Karpas-422 (cell line): ENCODE measurements around the gene MEIKIN. TPM values are rescaled to one million over a fixed set of nuclear protein-coding genes. Genes with fewer than 3 reads are reported as not detected.

Experiments
- DNase-seq: peaks from one replicate; pipeline ENCODE4 v3.0.0-alpha.2; 2015
- H2AFZ ChIP-seq: fragments of 200-600 bp; sonication (generic); 2 replicates; pipeline ENCODE4 v1.6.1; 2014; ENCODE audit warnings: antibody characterized with exemption, low read length, mixed read lengths
- H3K27ac ChIP-seq: fragments of 200-600 bp; sonication (generic); 2 replicates; pipeline ENCODE4 v1.5.1; 2014; ENCODE audit warnings: mild to moderate bottlenecking, low read length, moderate library complexity
- H3K27me3 ChIP-seq: fragments of 200-600 bp; sonication (generic); 2 replicates; pipeline ENCODE4 v1.6.1; 2014; ENCODE audit warnings: low read length, mixed read lengths
- H3K36me3 ChIP-seq: fragments of 200-600 bp; sonication (generic); 2 replicates; pipeline ENCODE4 v1.6.1; 2014; ENCODE audit warnings: low read length, mixed read lengths; ENCODE audit not compliant: insufficient read depth
- H3K4me1 ChIP-seq: fragments of 200-600 bp; sonication (generic); 2 replicates; pipeline ENCODE4 v1.6.1; 2014; ENCODE audit warnings: mild to moderate bottlenecking, low read length, mixed read lengths
- H3K4me2 ChIP-seq: fragments of 200-600 bp; sonication (generic); 2 replicates; pipeline ENCODE4 v1.6.1; 2014; ENCODE audit warnings: low read length, low read depth, mild to moderate bottlenecking; ENCODE audit not compliant: poor library complexity, severe bottlenecking
- H3K4me3 ChIP-seq: fragments of 200-600 bp; sonication (generic); 2 replicates; pipeline ENCODE4 v1.5.1; 2014; ENCODE audit warnings: mild to moderate bottlenecking, antibody characterized with exemption, low read length, mixed read lengths
- H3K79me2 ChIP-seq: fragments of 200-600 bp; sonication (generic); 2 replicates; pipeline ENCODE4 v1.6.1; 2014; ENCODE audit warnings: mild to moderate bottlenecking, low read length, mixed read lengths
- H3K9ac ChIP-seq: fragments of 200-600 bp; sonication (generic); 2 replicates; pipeline ENCODE4 v1.6.0; 2014; ENCODE audit warnings: low read length
- H3K9me2 ChIP-seq: fragments of 200-600 bp; sonication (generic), shearing (Covaris generic); replicated peaks from 2 replicates; pipeline ENCODE4 v1.6.0; 2014; ENCODE audit warnings: mild to moderate bottlenecking, low read length, moderate library complexity; ENCODE audit not compliant: insufficient read depth
- H3K9me3 ChIP-seq: fragments of 300-700, 200-600 bp; sonication (generic); 2 replicates; pipeline ENCODE4 v1.6.1; 2014; ENCODE audit warnings: low read length, mixed read lengths
- H4K20me1 ChIP-seq: fragments of 200-600 bp; sonication (generic); 2 replicates; pipeline ENCODE4 v1.6.1; 2014; ENCODE audit warnings: mild to moderate bottlenecking, antibody characterized with exemption, low read length, low read depth; ENCODE audit not compliant: insufficient read depth
- total RNA-seq: library from RNA; depleted of rRNA; stranded (reverse); fragments of >200 nt; shearing (Covaris generic); gene quantifications from 2 replicates; pipeline ENCODE4 v1.2.3, GENCODE V29; 2014; ENCODE audit warnings: low replicate concordance

The MEIKIN gene
- total RNA-seq, 1 experiment from 2014 or later: not detected

- no peaks in the 10 kb centered on the region for H3K36me3 ChIP-seq
- no peak overlapping the region for H2AFZ ChIP-seq
- H3K4me3 ChIP-seq: no peak overlapping the region
- H3K9me2 ChIP-seq: no peaks in the 10 kb centered on the region
- no peaks in the 10 kb centered on the region for H3K27me3 ChIP-seq
- no peaks in the 10 kb centered on the region for H3K4me1 ChIP-seq
- no peak for DNase-seq
- H4K20me1 ChIP-seq: no peaks in the 10 kb centered on the region
- no peaks in the 10 kb centered on the region for H3K9me3 ChIP-seq
- H3K79me2 ChIP-seq: no peaks in the 10 kb centered on the region
- no peak overlapping the region for H3K27ac ChIP-seq
- H3K9ac ChIP-seq: no peak overlapping the region
- H3K4me2 ChIP-seq: no peak overlapping the region
These were observed 41.8 kb upstream of the MEIKIN start for GRCh38 chr5:131987251-131987650.

- no peaks in the 10 kb centered on the region for H3K27me3 ChIP-seq
- no peak overlapping the region for H2AFZ ChIP-seq
- no peak overlapping the region for H3K27ac ChIP-seq
- no peak overlapping the region for H3K9ac ChIP-seq
- H4K20me1 ChIP-seq: no peaks in the 10 kb centered on the region
- no peaks in the 10 kb centered on the region for H3K9me2 ChIP-seq
- H3K4me1 ChIP-seq: no peaks in the 10 kb centered on the region
- no peak overlapping the region for H3K4me2 ChIP-seq
- H3K9me3 ChIP-seq: no peaks in the 10 kb centered on the region
- DNase-seq: no peak
- H3K4me3 ChIP-seq: no peak overlapping the region
- no peaks in the 10 kb centered on the region for H3K79me2 ChIP-seq
- H3K36me3 ChIP-seq: no peaks in the 10 kb centered on the region
These were observed 40.9 kb upstream of the MEIKIN start for GRCh38 chr5:131986161-131986912.

- H3K9me2 ChIP-seq: no peaks in the 10 kb centered on the region
- no peaks in the 10 kb centered on the region for H3K4me1 ChIP-seq
These were observed 39.6 kb upstream of the MEIKIN start for GRCh38 chr5:131984956-131985665.

DNA sequence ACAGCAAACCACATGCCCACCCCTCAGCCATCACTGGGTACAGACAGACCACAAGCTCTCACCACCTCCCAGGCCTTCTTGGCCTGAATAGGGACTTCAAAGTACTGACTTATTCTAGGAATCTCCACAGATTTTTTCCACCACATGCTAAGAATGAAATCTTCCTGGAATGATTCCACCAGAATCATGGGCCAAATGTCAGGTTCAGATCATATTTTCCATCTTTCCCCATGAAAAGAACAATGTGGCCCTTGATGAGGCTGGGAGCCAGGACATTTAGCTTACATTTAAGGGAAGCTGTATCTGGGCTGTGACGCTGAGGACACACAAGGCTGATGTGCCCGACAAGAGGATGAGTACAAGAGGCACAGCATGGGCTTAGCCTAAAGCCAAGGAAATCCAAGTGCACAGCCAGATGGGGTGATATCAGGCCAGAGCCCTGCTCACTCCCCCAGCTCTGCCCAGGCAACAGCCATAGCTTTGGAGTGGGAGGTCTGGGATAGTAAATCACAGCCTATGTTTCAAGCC, 37.8 kb upstream of the MEIKIN start:
- DNase-seq: no peak
- no peaks in the 10 kb centered on the region for H3K4me1 ChIP-seq
- H3K27me3 ChIP-seq: no peaks in the 10 kb centered on the region
- H3K9ac ChIP-seq: no peak overlapping the region
- H3K36me3 ChIP-seq: no peaks in the 10 kb centered on the region
- H4K20me1 ChIP-seq: no peaks in the 10 kb centered on the region
- H3K27ac ChIP-seq: no peak overlapping the region
- H3K4me3 ChIP-seq: no peak overlapping the region
- H3K79me2 ChIP-seq: no peaks in the 10 kb centered on the region
- H3K4me2 ChIP-seq: no peak overlapping the region
- H2AFZ ChIP-seq: no peak overlapping the region
- H3K9me3 ChIP-seq: no peaks in the 10 kb centered on the region
- no peaks in the 10 kb centered on the region for H3K9me2 ChIP-seq

More at GRCh38 chr5:131984956-131985665, 39.6 kb upstream of the MEIKIN start:
- no peak overlapping the region for H3K4me2 ChIP-seq
- H3K27ac ChIP-seq: no peak overlapping the region
- no peaks in the 10 kb centered on the region for H4K20me1 ChIP-seq
- H3K27me3 ChIP-seq: no peaks in the 10 kb centered on the region
- no peak overlapping the region for H2AFZ ChIP-seq
- H3K4me3 ChIP-seq: no peak overlapping the region
- H3K36me3 ChIP-seq: no peaks in the 10 kb centered on the region
- DNase-seq: no peak
- no peaks in the 10 kb centered on the region for H3K79me2 ChIP-seq
- no peak overlapping the region for H3K9ac ChIP-seq
- no peaks in the 10 kb centered on the region for H3K9me3 ChIP-seq

DNA sequence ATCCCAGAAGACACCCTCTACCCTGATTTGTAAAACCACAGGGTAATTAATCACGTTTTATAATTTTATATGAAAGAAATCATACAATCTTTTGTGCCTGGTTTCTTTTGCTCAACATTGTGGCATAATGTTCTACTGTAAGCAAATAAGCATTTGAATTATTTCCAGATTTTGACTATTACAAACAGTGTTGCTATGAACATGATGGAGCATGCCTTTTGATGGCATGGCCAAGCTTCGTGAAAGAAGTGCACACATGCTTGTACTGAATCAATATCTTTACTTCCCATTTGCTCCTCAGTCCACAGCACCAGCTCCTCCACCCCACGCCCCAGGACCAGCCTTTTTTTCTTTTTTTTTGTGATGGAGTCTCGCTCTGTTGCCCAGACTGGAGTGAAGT, 36.1 kb upstream of the MEIKIN start:
- no peaks in the 10 kb centered on the region for H3K9me2 ChIP-seq
- H2AFZ ChIP-seq: no peak overlapping the region
- no peaks in the 10 kb centered on the region for H3K4me1 ChIP-seq
- no peak for DNase-seq
- no peaks in the 10 kb centered on the region for H3K79me2 ChIP-seq
- no peak overlapping the region for H3K4me2 ChIP-seq
- H3K9me3 ChIP-seq: no peaks in the 10 kb centered on the region
- H4K20me1 ChIP-seq: no peaks in the 10 kb centered on the region
- no peak overlapping the region for H3K27ac ChIP-seq
- H3K36me3 ChIP-seq: no peaks in the 10 kb centered on the region
- H3K4me3 ChIP-seq: no peak overlapping the region
- no peaks in the 10 kb centered on the region for H3K27me3 ChIP-seq
- H3K9ac ChIP-seq: no peak overlapping the region

GRCh38 chr5:131980696-131981095, 35.2 kb upstream of the MEIKIN start:
- Histone ChIP-seq H3K9me2 (no peaks in the 10 kb centered on the region), H3K79me2 (no peaks in the 10 kb centered on the region), H3K4me3 (no peak overlapping the region), H3K4me1 (no peaks in the 10 kb centered on the region), H2AFZ (no peak overlapping the region), H3K36me3 (no peaks in the 10 kb centered on the region), H3K4me2 (no peak overlapping the region), H3K27ac (no peak overlapping the region), H3K9me3 (no peaks in the 10 kb centered on the region), H3K27me3 (no peaks in the 10 kb centered on the region), H3K9ac (no peak overlapping the region), H4K20me1 (no peaks in the 10 kb centered on the region)
- DNase-seq: no peak

GRCh38 chr5:131979816-131980215, 34.4 kb upstream of the MEIKIN start:
- Histone ChIP-seq H3K27ac (no peak overlapping the region), H3K9ac (no peak overlapping the region), H3K36me3 (no peaks in the 10 kb centered on the region), H3K79me2 (no peaks in the 10 kb centered on the region), H3K27me3 (no peaks in the 10 kb centered on the region), H3K9me3 (no peaks in the 10 kb centered on the region), H3K4me3 (no peak overlapping the region), H3K9me2 (no peaks in the 10 kb centered on the region), H3K4me1 (no peaks in the 10 kb centered on the region), H4K20me1 (no peaks in the 10 kb centered on the region), H2AFZ (no peak overlapping the region), H3K4me2 (no peak overlapping the region)
- no peak for DNase-seq

DNA sequence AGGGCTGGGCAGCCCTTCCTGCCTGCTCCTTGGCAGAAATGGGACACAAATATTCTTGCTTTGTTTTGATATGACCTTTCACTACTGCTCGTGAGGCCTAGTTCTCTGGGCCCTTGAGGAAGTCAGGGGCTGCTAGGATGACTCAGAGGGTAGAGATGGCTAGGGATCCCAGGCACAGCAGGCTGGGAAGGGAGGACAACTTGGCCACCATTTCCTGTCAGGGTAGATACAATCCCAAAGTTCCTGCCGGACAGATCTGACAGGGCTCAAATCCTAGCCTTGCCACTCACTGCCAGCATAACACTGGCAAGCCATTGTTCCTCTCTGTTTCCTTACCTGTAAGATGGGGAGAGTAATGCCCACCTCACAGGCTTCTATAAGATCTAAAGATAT, 31.7 kb upstream of the MEIKIN start:
- Histone ChIP-seq H3K4me1 (no peaks in the 10 kb centered on the region), H3K4me2 (no peak overlapping the region), H2AFZ (no peak overlapping the region), H3K9me3 (no peaks in the 10 kb centered on the region), H3K79me2 (no peaks in the 10 kb centered on the region), H4K20me1 (no peaks in the 10 kb centered on the region), H3K36me3 (no peaks in the 10 kb centered on the region), H3K27me3 (no peaks in the 10 kb centered on the region), H3K27ac (no peak overlapping the region), H3K9me2 (no peaks in the 10 kb centered on the region), H3K4me3 (no peak overlapping the region), H3K9ac (no peak overlapping the region)
- DNase-seq: no peak
